GM12865 (cell line): Measurements from ENCODE around the gene APBA2.

Source experiments
- DNase-seq: peaks from one replicate; pipeline ENCODE4 v3.0.0; 2010; ENCODE audit warnings: low read depth
- H3K4me3 ChIP-seq: 2 replicates; pipeline ENCODE4 v1.5.1; 2011; ENCODE audit warnings: mild to moderate bottlenecking, low read depth, low read length, control low read depth
- TF ChIP-seq, protein P1 (sequence below): IDR thresholded peaks from 2 replicates; pipeline ENCODE4 v1.5.1; 2011; ENCODE audit warnings: low read length, control low read depth, low read depth, inconsistent platforms; ENCODE audit not compliant: insufficient read depth; ENCODE audit errors: missing control alignments

The APBA2 gene

DNA sequence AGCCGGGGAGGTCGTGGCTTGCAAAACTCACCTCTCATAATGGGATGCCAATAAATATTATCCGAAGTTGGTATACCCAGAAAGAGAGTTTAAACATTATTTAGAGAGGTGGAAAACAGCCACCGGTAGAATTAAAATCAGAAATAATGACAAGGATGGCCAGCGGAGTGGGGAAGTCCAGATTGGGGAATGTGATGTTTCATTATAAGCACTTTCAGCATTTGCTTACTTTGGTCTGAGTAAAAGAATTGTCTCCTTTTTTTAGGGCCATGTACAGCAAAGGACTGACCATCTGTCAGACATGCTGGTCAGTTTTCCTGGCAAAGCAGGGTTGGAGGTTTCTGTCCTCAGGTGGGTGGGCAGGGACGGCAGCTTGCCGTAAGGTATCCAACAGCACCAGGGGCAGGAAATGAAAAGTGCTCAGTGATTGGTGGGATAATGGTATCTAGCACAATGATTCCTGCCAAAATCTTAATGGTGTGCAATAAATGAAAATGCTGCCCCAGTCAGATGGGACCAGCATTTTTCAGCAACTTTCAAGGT, 24.3 kb downstream of the APBA2 start:
- H3K4me3 ChIP-seq, result no peak overlapping the region
- TF ChIP-seq, protein P1, sequence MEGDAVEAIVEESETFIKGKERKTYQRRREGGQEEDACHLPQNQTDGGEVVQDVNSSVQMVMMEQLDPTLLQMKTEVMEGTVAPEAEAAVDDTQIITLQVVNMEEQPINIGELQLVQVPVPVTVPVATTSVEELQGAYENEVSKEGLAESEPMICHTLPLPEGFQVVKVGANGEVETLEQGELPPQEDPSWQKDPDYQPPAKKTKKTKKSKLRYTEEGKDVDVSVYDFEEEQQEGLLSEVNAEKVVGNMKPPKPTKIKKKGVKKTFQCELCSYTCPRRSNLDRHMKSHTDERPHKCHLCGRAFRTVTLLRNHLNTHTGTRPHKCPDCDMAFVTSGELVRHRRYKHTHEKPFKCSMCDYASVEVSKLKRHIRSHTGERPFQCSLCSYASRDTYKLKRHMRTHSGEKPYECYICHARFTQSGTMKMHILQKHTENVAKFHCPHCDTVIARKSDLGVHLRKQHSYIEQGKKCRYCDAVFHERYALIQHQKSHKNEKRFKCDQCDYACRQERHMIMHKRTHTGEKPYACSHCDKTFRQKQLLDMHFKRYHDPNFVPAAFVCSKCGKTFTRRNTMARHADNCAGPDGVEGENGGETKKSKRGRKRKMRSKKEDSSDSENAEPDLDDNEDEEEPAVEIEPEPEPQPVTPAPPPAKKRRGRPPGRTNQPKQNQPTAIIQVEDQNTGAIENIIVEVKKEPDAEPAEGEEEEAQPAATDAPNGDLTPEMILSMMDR, result no peak
- DNase-seq, result no peak

DNA sequence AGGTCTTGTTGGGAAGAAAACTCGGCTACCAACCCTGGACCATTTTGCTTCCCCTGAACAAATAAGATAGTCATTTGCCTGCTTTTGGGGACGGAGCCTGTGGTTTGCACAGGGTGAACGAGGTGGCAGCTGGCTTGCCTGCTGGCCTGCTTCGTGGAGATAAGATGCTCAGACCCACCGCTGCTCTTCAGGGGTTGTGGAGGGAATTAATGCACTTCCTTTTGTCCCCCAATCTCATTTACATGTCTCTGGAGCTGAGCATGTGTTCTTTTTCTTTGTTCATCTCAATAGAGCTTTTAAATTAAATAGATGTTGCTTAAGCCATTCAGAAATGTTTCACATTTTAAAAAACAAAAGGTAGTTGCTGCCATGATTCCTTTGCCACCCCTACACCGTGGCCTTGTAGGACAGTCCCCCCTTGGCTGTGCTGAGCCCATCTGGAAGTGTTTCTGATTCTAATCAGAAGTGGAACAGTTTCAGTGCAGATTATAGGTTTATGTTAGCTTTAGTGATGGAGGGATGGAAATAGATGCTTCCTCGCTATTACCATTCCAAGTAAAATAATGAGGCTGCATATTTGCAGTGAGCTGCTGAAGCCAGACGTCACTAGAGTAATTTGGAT, 25.6 kb downstream of the APBA2 start:
- no peak overlapping the region for H3K4me3 ChIP-seq
- TF ChIP-seq, protein P1, result no peak
- DNase-seq, result no peak

DNA sequence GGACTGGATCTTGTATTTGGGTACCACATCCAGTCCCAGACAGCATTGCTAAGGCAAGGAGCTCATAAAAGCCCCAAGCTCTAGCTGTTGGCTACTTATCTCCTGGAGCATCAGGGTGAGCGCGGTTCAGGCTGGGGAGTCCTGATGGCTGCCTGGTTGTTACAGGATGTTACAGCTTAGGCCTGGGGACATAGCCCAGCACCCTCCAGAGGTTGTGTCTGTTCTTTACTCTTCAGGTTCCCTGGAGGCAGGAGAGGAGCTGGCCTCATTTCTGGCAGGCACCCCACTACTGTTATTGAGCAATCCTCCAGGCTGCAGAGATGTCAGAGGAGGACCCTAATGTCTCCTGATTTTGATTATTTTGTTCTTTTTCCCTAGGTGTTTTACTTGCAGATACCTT, 26.6 kb downstream of the APBA2 start:
- DNase-seq, result no peak
- no peak overlapping the region for H3K4me3 ChIP-seq
- TF ChIP-seq, protein P1, result no peak

DNA sequence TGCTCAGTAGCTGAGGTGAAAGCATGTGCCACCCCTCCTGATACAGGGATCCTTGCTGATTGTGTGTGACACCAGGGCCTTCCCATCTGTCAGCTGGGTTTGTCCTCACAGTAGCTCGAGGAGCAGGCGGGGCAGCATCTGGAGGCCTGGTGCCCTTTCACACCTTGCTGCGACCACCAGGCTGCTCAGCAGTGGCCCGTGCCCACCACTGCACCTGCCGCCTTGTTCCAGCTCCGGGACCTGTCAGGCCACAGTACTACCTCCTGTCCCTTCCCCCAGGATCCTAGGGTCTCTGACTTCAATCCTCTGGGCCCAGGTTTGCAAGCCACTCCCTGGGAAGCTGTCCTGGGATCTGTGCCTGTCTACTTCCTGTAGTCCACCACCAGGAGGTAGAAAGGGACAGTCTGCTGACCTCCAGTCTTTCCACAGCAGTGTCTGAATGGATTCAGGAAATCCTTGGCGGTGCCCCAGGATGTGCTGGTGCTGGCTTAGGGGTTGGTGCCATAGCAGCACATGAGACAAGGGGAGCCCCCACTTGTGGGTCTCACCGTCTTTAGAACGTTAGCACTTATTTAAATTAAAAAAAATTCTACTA, 27.5 kb downstream of the APBA2 start:
- H3K4me3 ChIP-seq, result no peak overlapping the region
- DNase-seq, result no peak
- TF ChIP-seq, protein P1, result no peak

DNA sequence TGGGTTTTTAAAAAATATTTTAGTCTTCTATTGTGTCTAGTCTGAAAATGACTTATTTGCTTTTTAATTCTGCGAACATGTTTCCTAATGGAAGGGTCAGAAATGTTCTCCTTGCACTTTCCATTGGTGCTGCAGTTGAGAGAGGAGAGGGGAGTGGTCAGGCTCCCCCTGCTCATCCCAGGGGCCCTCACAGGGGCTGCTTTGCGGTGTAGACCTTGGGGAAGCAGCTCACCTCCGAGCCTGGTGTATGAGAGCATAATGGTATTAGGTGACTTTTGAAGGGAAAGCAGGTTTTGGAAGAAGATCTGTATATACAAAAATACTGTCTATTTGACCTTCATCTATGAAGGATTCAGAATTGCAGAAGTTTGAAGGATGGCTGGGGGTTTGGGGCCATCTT, 28.3 kb downstream of the APBA2 start:
- no peak for DNase-seq
- TF ChIP-seq, protein P1, result no peak
- no peak overlapping the region for H3K4me3 ChIP-seq

DNA sequence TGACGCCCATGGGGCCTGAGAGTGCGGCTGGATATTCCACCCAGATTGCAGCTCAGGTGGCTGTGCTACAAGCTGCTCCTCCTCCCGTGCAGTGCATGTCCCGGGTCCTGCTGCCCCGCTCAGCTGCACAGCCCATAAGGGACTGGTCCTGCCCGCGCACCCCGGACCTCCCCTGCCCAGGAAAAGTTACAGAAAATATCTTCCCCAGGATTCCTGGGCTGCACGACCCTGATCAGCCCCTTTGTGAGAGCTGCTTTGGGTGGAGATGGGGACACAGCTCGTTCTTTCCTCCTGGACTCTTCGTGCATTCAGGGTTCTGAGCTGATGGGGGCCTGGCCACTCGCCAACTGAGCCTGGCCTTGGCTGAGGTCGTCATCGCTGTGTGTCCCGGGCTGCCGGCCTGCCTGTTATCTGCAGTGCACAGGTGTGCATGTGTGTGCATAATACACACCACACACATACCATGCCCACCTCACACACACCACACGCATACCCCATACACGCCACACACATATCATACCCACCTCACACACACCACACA, 28.8 kb downstream of the APBA2 start:
- TF ChIP-seq, protein P1, result no peak
- DNase-seq, result no peak
- H3K4me3 ChIP-seq, result no peak overlapping the region
